ENCODE results near the gene PYDC1.

DNA sequence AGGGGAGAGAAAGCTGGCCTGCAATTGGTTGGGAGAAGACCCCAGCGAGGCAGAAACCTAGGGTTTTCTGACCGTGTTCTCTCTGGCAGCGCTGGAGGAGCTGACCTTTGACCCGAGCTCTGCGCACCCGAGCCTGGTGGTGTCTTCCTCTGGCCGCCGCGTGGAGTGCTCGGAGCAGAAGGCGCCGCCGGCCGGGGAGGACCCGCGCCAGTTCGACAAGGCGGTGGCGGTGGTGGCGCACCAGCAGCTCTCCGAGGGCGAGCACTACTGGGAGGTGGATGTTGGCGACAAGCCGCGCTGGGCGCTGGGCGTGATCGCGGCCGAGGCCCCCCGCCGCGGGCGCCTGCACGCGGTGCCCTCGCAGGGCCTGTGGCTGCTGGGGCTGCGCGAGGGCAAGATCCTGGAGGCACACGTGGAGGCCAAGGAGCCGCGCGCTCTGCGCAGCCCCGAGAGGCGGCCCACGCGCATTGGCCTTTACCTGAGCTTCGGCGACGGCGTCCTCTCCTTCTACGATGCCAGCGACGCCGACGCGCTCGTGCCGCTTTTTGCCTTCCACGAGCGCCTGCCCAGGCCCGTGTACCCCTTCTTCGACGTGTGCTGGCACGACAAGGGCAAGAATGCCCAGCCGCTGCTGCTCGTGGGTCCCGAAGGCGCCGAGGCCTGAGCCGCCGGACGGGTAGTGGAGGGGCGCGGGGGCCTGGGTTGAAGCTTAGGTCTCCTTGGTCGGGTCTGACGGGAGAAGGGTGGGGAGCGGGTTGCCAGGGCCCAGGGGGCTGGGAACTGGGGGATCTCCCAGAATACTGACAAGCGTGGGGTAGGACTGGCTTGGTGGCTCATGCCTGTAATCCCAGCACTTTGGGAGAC is 7.4 kb upstream of the PYDC1 start:
- TF ChIP-seq, protein P1, sequence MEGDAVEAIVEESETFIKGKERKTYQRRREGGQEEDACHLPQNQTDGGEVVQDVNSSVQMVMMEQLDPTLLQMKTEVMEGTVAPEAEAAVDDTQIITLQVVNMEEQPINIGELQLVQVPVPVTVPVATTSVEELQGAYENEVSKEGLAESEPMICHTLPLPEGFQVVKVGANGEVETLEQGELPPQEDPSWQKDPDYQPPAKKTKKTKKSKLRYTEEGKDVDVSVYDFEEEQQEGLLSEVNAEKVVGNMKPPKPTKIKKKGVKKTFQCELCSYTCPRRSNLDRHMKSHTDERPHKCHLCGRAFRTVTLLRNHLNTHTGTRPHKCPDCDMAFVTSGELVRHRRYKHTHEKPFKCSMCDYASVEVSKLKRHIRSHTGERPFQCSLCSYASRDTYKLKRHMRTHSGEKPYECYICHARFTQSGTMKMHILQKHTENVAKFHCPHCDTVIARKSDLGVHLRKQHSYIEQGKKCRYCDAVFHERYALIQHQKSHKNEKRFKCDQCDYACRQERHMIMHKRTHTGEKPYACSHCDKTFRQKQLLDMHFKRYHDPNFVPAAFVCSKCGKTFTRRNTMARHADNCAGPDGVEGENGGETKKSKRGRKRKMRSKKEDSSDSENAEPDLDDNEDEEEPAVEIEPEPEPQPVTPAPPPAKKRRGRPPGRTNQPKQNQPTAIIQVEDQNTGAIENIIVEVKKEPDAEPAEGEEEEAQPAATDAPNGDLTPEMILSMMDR (IDR thresholded peaks at IDR 0.05): no peak
- TF ChIP-seq POLR2A (IDR thresholded peaks at IDR 0.05): no peak
